ENCODE results near the gene CDK14. TPM values are rescaled to one million over a fixed set of nuclear protein-coding genes. Genes with fewer than 3 reads are reported as not detected.

CDK14 gene
- total and polyA plus RNA-seq, 10 of the 15 experiments (the other 5 are each of a cell fraction or from before 2014, with no cell fraction given): 6.5 to 61.3 (median 24.2) TPM

GRCh38 chr7:91007371-91007770, 411.2 kb downstream of the CDK14 start:
- Histone ChIP-seq H3K36me3 (ENCODE audit: control insufficient read depth in 2 of 2, insufficient read depth in 2 of 2, low read length in 1 of 2) (no peaks in the 10 kb centered on the region; a peak in 1 of 4 replicates), H2AFZ (ENCODE audit: control insufficient read depth, low read depth, low read length) (no peak overlapping the region), H3K4me2 (ENCODE audit: control insufficient read depth, insufficient read depth) (no peak overlapping the region), H4K20me1 (ENCODE audit: control insufficient read depth, insufficient read depth) (no peaks in the 10 kb centered on the region), H3K4me1 (ENCODE audit: control insufficient read depth, insufficient read depth, low read length) (no peaks in the 10 kb centered on the region), H3K4me3 (no peak overlapping the region), H3K79me2 (ENCODE audit: control insufficient read depth, insufficient read depth, low read length) (no peaks in the 10 kb centered on the region), H3K9ac (ENCODE audit: control insufficient read depth, insufficient read depth, low read length) (no peak overlapping the region), H3K27me3 (replicated peaks in 1 of 2; ENCODE audit: control insufficient read depth in 2 of 2, insufficient read depth in 2 of 2, low read length in 1 of 2) (no peaks in the 10 kb centered on the region), H3K27ac (ENCODE audit: control insufficient read depth, insufficient read depth) (no peak overlapping the region), H3K9me3 (replicated peaks; ENCODE audit: control insufficient read depth, insufficient read depth, low read length) (no peaks in the 10 kb centered on the region)
- no peak for ATAC-seq
- ChIA-PET SMC1A (ENCODE audit: uncharacterized antibody, unreplicated experiment) (no interaction called here), RAD21 (ENCODE audit: unreplicated experiment) (no interaction called here), CTCF (no interaction called here), POLR2A (no interaction called here)
- no peak for DNase-seq (ENCODE audit: low read depth, low spot score)
- WGBS (ENCODE audit: insufficient coverage, insufficient replicate concordance, low lambda C conversion rate, missing lambda C conversion rate): 38% methylated on average over 1 of the region's 1 CpG
- no TSS peak for BruUV-seq (replicated peaks)
- TF ChIP-seq, protein P1, sequence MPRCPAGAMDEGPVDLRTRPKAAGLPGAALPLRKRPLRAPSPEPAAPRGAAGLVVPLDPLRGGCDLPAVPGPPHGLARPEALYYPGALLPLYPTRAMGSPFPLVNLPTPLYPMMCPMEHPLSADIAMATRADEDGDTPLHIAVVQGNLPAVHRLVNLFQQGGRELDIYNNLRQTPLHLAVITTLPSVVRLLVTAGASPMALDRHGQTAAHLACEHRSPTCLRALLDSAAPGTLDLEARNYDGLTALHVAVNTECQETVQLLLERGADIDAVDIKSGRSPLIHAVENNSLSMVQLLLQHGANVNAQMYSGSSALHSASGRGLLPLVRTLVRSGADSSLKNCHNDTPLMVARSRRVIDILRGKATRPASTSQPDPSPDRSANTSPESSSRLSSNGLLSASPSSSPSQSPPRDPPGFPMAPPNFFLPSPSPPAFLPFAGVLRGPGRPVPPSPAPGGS (IDR thresholded peaks at IDR 0.05; ENCODE audit: borderline replicate concordance, insufficient read depth, low read depth, low read length, poor library complexity, severe bottlenecking): no peak
- TF ChIP-seq NRF1 (conservative IDR thresholded peaks at IDR 0.05; ENCODE audit: low read depth, low read length) (no peak), ATF7 (IDR thresholded peaks at IDR 0.05; ENCODE audit: low read depth) (no peak), CBFB (IDR thresholded peaks at IDR 0.05; ENCODE audit: low read depth) (no peak), HDGF (IDR thresholded peaks at IDR 0.05) (no peak), ZNF207 (IDR thresholded peaks at IDR 0.05; ENCODE audit: borderline replicate concordance) (no peak), MAX (IDR thresholded peaks at IDR 0.05; ENCODE audit: low read depth, low read length) (no peak), CHD1 (IDR thresholded peaks at IDR 0.05; ENCODE audit: low read depth, low read length) (no peak), ZBED1 (IDR thresholded peaks at IDR 0.05; ENCODE audit: borderline replicate concordance) (no peak), PAX5 (IDR thresholded peaks at IDR 0.05; ENCODE audit: borderline replicate concordance, low read depth, low read length) (no peak), NFIC (IDR thresholded peaks at IDR 0.05; ENCODE audit: low read depth, low read length) (no peak), RAD51 (IDR thresholded peaks at IDR 0.05) (no peak), MXI1 (IDR thresholded peaks at IDR 0.05; ENCODE audit: low read depth, low read length) (no peak), EZH2 (IDR thresholded peaks at IDR 0.05; ENCODE audit: borderline replicate concordance, control insufficient read depth, low read depth, low read length) (no peak), E2F4 (IDR thresholded peaks at IDR 0.05; ENCODE audit: low read depth, low read length) (no peak), NR2C1 (IDR thresholded peaks at IDR 0.05) (no peak), POU2F2 (IDR thresholded peaks at IDR 0.05; ENCODE audit: borderline replicate concordance, low read depth, low read length) (no peak), TCF3 (IDR thresholded peaks at IDR 0.05; ENCODE audit: borderline replicate concordance, insufficient read depth, low read depth, low read length) (no peak), SREBF2 (IDR thresholded peaks at IDR 0.05; ENCODE audit: low read length) (no peak)
- FAIRE-seq: no peak
- intact Hi-C loops (cut with micrococcal nuclease; ENCODE audit: unreplicated experiment) (no loop called here), in situ Hi-C loops (cut with MboI) (no loop called here)

Measured in GM12878 (cell line).